GM13977 (cell line): Measurements from ENCODE around the gene MDN1.
"Not testable (repeated sequence)": the region's sequence is repeated elsewhere in the genome, so short reads cannot be mapped to it uniquely, and the experiment has no call there.

Experiments
- DNase-seq: peaks from one replicate; pipeline ENCODE4 v3.0.0; 2012; ENCODE audit warnings: low spot score
- in situ Hi-C: fragments of 300-500 bp; cut with MboI; formaldehyde crosslinking; loops from one replicate; pipeline ENCODE4 v1.12.0; 2022; ENCODE audit warnings: low sequenced_read_pairs, low pct_unique_long_range_greater_than_20kb, mixed read lengths, inconsistent platforms; ENCODE audit not compliant: unreplicated experiment
- TF ChIP-seq, protein P1 (sequence below): IDR thresholded peaks from 2 replicates; pipeline ENCODE4 v1.5.1; 2012; ENCODE audit warnings: mild to moderate bottlenecking, control low read depth; ENCODE audit not compliant: insufficient read depth; ENCODE audit errors: extremely low read depth, missing control alignments

MDN1 gene

DNA sequence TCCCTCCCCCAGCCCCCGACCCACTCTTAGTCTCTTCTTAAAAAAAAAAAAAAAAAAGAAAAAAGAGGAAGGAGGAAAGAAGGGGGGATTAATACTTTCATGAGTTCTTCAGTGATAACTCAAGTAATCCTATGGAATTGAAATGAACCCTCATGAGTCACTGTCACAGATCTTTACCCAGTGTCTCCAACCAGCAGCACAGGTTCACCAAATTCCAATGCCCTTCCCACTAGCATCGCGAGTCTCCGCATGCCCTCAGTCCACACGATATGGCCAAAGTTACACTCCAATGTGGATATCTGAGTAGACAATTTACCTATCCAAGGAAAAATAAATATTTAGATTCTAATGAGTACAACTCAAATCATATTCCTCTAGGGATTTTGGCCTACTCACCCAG is 74.5 kb downstream of the MDN1 start:
- no peak for DNase-seq
- in situ Hi-C loops, result no loop called here
- TF ChIP-seq, protein P1, sequence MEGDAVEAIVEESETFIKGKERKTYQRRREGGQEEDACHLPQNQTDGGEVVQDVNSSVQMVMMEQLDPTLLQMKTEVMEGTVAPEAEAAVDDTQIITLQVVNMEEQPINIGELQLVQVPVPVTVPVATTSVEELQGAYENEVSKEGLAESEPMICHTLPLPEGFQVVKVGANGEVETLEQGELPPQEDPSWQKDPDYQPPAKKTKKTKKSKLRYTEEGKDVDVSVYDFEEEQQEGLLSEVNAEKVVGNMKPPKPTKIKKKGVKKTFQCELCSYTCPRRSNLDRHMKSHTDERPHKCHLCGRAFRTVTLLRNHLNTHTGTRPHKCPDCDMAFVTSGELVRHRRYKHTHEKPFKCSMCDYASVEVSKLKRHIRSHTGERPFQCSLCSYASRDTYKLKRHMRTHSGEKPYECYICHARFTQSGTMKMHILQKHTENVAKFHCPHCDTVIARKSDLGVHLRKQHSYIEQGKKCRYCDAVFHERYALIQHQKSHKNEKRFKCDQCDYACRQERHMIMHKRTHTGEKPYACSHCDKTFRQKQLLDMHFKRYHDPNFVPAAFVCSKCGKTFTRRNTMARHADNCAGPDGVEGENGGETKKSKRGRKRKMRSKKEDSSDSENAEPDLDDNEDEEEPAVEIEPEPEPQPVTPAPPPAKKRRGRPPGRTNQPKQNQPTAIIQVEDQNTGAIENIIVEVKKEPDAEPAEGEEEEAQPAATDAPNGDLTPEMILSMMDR, result no peak

DNA sequence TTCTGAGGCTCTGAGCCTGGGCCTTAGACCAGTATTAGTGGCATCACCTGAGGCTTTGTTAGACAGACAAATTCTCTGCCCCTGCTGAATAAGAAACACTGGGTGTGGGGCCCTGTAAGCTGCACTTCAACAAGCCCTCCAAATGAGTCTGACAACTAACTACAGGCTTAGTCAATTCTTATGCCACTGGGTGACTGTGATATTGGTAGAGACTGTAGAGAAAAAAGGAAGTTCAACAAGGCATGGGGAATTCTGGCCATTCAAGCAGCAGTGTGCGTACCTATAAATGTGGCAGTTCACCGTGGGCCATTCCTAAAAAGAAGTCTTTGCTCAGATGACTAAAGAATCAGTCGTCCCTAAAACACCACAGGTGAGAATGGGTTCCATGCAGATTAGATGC is 82.7 kb downstream of the MDN1 start:
- DNase-seq, result no peak
- TF ChIP-seq, protein P1, result no peak
- in situ Hi-C loops, result no loop called here

DNA sequence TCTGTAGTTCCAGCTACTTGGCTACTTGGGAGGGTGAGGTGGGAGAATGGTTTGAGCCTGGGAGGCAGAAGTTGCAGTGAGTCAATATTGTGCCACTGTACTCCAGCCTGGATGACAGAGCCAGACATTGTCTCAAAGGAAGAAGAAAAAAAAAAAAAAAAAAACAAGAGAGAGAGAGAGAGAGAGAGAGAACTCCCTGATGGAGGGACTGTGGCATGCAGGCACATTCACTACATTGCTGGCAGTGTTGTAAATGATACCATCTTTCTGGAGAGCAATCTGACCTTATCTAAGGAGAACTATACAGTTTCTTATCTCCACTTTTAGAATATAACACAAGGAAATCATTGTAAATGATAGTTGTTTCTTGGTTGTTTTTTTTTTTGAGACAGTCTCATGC is 85.1 kb downstream of the MDN1 start:
- in situ Hi-C loops, result no loop called here
- TF ChIP-seq, protein P1, result no peak
- DNase-seq, result no peak

DNA sequence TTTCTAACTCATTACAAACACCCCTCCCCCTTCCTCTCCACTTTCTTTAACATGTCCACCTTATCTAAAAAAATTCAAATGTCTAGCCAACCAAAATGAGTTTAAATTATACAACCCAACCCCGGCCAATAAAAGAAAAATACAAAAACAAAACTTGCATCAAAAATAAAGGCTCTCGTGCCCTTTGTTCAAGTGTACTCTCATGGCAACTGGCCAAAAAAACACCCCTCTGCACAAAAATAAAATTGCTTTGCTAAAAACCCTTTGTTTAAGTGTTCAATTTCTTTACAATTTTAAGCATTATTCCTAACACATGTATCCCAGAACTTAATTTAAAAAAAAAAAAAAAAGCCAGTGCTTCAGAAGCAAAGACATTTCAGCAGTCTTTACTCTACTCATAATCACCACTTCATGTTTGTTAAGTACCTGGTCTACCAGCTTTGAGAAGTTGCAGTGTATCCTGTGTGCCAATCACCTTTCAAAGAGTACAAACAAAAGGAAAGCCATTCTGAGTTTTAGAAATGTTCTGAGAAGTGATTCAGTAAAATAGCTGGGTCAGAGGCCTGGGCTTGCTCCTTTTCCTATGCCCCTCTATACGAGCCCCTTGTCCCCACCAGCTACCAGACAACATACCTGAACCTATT is 87.5 kb downstream of the MDN1 start:
- DNase-seq, result no peak
- TF ChIP-seq, protein P1, result no peak
- in situ Hi-C loops, result no loop called here

DNA sequence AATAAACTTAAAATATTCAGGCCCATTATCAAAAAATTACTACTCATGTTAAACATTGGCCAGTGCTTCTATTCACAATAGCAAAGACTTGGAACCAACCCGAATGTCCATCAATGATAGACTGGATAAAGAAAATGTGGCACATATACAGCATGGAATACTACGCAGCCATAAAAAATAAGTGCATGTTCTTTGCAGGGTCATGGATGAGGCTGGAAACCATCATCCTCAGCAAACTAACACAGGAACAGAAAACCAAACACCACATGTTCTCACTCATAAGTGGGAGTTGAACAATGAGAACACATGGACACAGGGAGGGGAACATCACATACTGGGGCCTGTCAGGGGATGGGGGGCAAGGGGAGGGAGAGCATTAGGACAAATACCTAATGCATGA is 88.3 kb downstream of the MDN1 start:
- DNase-seq, in situ Hi-C loops: not testable (repeated sequence)

DNA sequence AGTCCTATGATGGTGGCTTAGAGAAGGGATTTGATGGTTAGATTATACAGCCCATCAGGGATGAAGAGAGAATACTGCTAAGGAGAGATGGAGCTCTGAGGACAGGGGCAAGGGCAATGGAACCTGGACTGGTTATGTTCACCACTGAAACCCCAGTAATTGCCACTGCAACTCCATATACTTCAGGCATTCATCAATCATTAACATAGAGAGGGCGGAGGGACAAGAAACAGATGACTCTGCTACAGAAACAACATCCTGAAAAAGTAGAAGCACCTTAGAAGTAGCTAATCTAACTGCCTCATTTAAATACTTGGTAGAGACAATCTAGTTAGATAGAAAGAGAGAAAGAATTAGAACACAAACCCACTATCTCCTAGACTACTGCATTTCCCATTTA is 89.8 kb downstream of the MDN1 start:
- TF ChIP-seq, protein P1, result no peak
- no peak for DNase-seq
- in situ Hi-C loops, result no loop called here

DNA sequence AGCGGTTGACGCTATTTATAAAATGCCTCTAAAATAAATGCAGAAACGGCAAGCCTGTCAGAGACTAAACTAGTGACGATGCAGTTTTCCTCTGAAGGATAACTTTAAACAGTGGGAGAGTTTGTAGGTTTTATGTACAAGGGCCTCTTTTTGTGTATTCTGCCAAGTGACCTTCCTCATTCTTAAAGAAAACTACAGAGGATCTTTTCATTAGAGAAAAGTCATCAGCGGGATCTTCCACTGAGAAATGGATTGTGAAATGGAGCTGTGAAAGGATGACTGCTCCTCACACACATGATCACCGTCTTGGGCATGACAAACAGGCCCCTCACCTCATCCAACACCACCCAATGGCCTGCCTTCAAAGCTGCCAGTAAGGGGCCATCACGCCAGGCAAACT is 92.1 kb downstream of the MDN1 start:
- no peak for DNase-seq
- in situ Hi-C loops, result no loop called here

More for the DNA sequence above, 92.1 kb downstream of the MDN1 start:
- TF ChIP-seq, protein P1, result no peak
